Stimulated activated CD4-positive, alpha-beta T cell treated with anti-CD3 and anti-CD28 coated beads, Interleukin-4, amount 100 ng/mL, for 48 hours (primary cell): ENCODE data around the gene DIS3.
A peak's percentile ranks its signal among the peaks of the same experiment; 100 is the strongest.
"Not testable (repeated sequence)": the region's sequence is repeated elsewhere in the genome, so short reads cannot be mapped to it uniquely, and the experiment has no call there.

ENCODE experiments used
- DNase-seq, 2 donors: peaks; one replicate each; pipeline ENCODE4 v3.0.0-alpha.2; 2020; ENCODE audit warnings: low read depth in 2 of 2

The DIS3 gene

DNA sequence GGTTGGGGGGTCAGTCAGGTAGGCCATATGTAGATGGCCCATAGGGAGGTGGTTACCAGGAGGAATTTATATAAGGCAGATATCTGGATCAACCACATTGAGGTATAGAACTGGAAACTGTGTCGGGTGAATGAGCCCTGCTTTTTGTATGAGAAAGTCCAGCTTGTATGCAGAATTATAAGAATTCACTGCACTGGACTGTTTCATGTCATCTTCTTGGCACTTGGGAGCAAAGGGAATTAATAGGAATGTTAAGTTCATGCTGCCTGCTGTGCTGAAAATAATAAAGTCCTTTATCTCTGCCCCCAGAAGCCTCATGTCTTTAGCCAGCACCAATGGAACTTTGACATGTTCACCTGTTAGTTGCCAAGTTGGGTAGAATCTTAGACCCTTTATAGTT lies 41.7 kb downstream of the DIS3 start:
- no peak for DNase-seq

DNA sequence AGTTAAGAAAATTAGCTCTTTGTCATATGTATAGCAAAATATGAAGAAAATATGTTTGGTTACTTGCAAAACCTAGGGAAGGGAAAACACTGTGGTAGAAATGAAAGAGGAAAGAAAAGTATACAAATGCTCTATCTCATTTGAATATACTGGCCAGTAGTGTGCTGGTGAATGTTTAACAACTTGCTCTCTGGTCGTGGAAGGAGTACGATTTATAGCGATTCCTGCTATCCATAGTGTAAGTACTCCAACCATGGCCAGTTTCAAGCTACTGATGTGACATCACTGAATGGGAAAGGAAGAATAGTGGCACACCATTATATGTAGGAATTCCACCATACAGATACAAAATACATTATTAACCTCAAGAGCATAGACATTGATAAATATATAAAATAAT lies 44.7 kb downstream of the DIS3 start:
- no peak for DNase-seq

GRCh38 chr13:72728290-72728605 lies 53.5 kb downstream of the DIS3 start:
- DNase-seq: no peak

GRCh38 chr13:72727417-72728289 lies 54.0 kb downstream of the DIS3 start, which contains the start of the genes BORA and MZT1:
Gene BORA (plus strand): TSS chr13:72727923. CDS start chr13:72728941, 1,018 bp downstream.
Gene MZT1 (minus strand): TSS chr13:72727629. CDS start chr13:72727602, 27 bp downstream.
- peak; percentile 81 to 93 for DNase-seq

GRCh38 chr13:72726726-72727416 lies 54.8 kb downstream of the DIS3 start:
- peak; percentile 32 to 34 for DNase-seq

DNA sequence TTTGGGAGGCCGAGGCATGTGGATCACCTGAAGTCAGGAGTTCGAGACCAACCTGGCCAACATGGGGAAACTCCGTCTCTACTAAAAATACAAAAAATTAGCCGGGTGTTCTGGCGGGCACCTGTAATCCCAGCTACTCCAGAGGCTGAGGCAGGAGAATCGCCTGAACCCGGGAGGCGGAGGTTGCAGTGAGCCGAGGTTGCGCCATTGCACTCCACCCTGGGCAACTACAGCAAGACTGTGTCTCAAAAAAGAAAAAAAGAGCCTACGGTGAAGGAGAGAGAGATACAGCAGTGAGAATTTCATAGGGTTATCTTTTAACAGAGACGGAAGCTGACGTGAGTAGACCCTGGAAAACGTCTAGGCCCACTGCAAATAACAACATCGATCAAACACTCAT lies 55.5 kb downstream of the DIS3 start:
- not testable (repeated sequence) for DNase-seq

GRCh38 chr13:72716776-72717175 lies 64.9 kb downstream of the DIS3 start:
- no peak for DNase-seq
